ENCODE results near the gene CMIP. TPM values are rescaled to one million over a fixed set of nuclear protein-coding genes. Genes with fewer than 3 reads are reported as not detected.

The CMIP gene
- polyA plus RNA-seq, 1 donor from 2014 or later: 15.1 TPM

- Histone ChIP-seq H3K9me3 (ENCODE audit: low read length) (no peaks in the 10 kb centered on the region), H3F3A (ENCODE audit: insufficient read depth, low read length, poor library complexity, severe bottlenecking) (no peaks in the 10 kb centered on the region), H3K27ac (ENCODE audit: low read length) (no peak overlapping the region), H3K27me3 (ENCODE audit: insufficient read depth, low read depth, low read length) (no peaks in the 10 kb centered on the region), H3K9ac (ENCODE audit: low read length) (no peak overlapping the region), H3K79me2 (replicated peaks; ENCODE audit: insufficient read depth, low read length) (no peaks in the 10 kb centered on the region), H3K4me3 (ENCODE audit: low read length) (no peak overlapping the region), H4K20me1 (ENCODE audit: insufficient read depth) (no peaks in the 10 kb centered on the region), H3K9me2 (ENCODE audit: insufficient read depth, low read length) (no peaks in the 10 kb centered on the region), H3K4me2 (ENCODE audit: low read length) (no peak overlapping the region), H2AFZ (ENCODE audit: low read depth, low read length) (no peak overlapping the region), H3K36me3 (ENCODE audit: insufficient read depth, low read length) (no peaks in the 10 kb centered on the region)
- TF ChIP-seq CTCF (IDR thresholded peaks at IDR 0.05; ENCODE audit: poor library complexity, severe bottlenecking) (peak; percentile 91), EP300 (conservative IDR thresholded peaks at IDR 0.05; ENCODE audit: poor library complexity, severe bottlenecking) (no peak), SMC3 (conservative IDR thresholded peaks at IDR 0.05; ENCODE audit: poor library complexity) (peak; percentile 98), TAF1 (IDR thresholded peaks at IDR 0.05; ENCODE audit: low read depth) (no peak), RAD21 (conservative IDR thresholded peaks at IDR 0.05) (peak; percentile 95), EZH2 (IDR thresholded peaks at IDR 0.05; ENCODE audit: borderline replicate concordance, insufficient read depth, low read length, poor library complexity, severe bottlenecking) (no peak), POLR2AphosphoS5 (IDR thresholded peaks at IDR 0.05) (no peak)
- TF ChIP-seq, protein P1, sequence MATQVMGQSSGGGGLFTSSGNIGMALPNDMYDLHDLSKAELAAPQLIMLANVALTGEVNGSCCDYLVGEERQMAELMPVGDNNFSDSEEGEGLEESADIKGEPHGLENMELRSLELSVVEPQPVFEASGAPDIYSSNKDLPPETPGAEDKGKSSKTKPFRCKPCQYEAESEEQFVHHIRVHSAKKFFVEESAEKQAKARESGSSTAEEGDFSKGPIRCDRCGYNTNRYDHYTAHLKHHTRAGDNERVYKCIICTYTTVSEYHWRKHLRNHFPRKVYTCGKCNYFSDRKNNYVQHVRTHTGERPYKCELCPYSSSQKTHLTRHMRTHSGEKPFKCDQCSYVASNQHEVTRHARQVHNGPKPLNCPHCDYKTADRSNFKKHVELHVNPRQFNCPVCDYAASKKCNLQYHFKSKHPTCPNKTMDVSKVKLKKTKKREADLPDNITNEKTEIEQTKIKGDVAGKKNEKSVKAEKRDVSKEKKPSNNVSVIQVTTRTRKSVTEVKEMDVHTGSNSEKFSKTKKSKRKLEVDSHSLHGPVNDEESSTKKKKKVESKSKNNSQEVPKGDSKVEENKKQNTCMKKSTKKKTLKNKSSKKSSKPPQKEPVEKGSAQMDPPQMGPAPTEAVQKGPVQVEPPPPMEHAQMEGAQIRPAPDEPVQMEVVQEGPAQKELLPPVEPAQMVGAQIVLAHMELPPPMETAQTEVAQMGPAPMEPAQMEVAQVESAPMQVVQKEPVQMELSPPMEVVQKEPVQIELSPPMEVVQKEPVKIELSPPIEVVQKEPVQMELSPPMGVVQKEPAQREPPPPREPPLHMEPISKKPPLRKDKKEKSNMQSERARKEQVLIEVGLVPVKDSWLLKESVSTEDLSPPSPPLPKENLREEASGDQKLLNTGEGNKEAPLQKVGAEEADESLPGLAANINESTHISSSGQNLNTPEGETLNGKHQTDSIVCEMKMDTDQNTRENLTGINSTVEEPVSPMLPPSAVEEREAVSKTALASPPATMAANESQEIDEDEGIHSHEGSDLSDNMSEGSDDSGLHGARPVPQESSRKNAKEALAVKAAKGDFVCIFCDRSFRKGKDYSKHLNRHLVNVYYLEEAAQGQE (IDR thresholded peaks at IDR 0.05; ENCODE audit: borderline replicate concordance): no peak
Observed at GRCh38 chr16:81723098-81723723, 278.6 kb downstream of the CMIP start.

GRCh38 chr16:81728435-81728834, 283.8 kb downstream of the CMIP start:
- H3K27ac ChIP-seq (ENCODE audit: low read length): no peak overlapping the region
- no peaks in the 10 kb centered on the region for H3K79me2 ChIP-seq (replicated peaks; ENCODE audit: insufficient read depth, low read length)
- no peak overlapping the region for H3K4me2 ChIP-seq (ENCODE audit: low read length)
- H3K9me3 ChIP-seq (ENCODE audit: low read length): no peaks in the 10 kb centered on the region
- no peaks in the 10 kb centered on the region for H3F3A ChIP-seq (ENCODE audit: insufficient read depth, low read length, poor library complexity, severe bottlenecking)
- no peaks in the 10 kb centered on the region for H3K27me3 ChIP-seq (ENCODE audit: insufficient read depth, low read depth, low read length)
- no peak overlapping the region for H3K4me3 ChIP-seq (ENCODE audit: low read length)
- H3K36me3 ChIP-seq (ENCODE audit: insufficient read depth, low read length): no peaks in the 10 kb centered on the region
- no peak overlapping the region for H3K9ac ChIP-seq (ENCODE audit: low read length)
- H2AFZ ChIP-seq (ENCODE audit: low read depth, low read length): no peak overlapping the region
- TF ChIP-seq, protein P1 (IDR thresholded peaks at IDR 0.05; ENCODE audit: borderline replicate concordance): no peak
- TF ChIP-seq POLR2AphosphoS5 (IDR thresholded peaks at IDR 0.05): no peak
- TF ChIP-seq EP300 (conservative IDR thresholded peaks at IDR 0.05; ENCODE audit: poor library complexity, severe bottlenecking): no peak
- TF ChIP-seq MXI1 (conservative IDR thresholded peaks at IDR 0.05; ENCODE audit: poor library complexity, severe bottlenecking): no peak
- no peak for TF ChIP-seq SMC3 (conservative IDR thresholded peaks at IDR 0.05; ENCODE audit: poor library complexity)
- no peak for TF ChIP-seq RAD21 (conservative IDR thresholded peaks at IDR 0.05)
- no peak for TF ChIP-seq CTCF (IDR thresholded peaks at IDR 0.05; ENCODE audit: poor library complexity, severe bottlenecking)
- no peak for TF ChIP-seq TAF1 (IDR thresholded peaks at IDR 0.05; ENCODE audit: low read depth)
- no peak for TF ChIP-seq EZH2 (IDR thresholded peaks at IDR 0.05; ENCODE audit: borderline replicate concordance, insufficient read depth, low read length, poor library complexity, severe bottlenecking)
- H4K20me1 ChIP-seq (ENCODE audit: insufficient read depth): no peaks in the 10 kb centered on the region
- no peaks in the 10 kb centered on the region for H3K9me2 ChIP-seq (ENCODE audit: insufficient read depth, low read length)
